ENCODE measurements around the gene SYNE2. TPM values are rescaled to one million over a fixed set of nuclear protein-coding genes. Genes with fewer than 3 reads are reported as not detected.

Gene SYNE2
- total RNA-seq, 1 donor from 2014 or later: 148 TPM

GRCh38 chr14:63960926-63961567, 108.2 kb downstream of the SYNE2 start:
- no peak for DNase-seq

- peak; percentile 38 for DNase-seq
Measured at GRCh38 chr14:63962906-63963305, 110.1 kb downstream of the SYNE2 start.

GRCh38 chr14:63963439-63963838, 110.6 kb downstream of the SYNE2 start:
- DNase-seq: no peak

GRCh38 chr14:63964113-63964512, 111.3 kb downstream of the SYNE2 start:
- peak; percentile 33 for DNase-seq

GRCh38 chr14:63966407-63966806, 113.6 kb downstream of the SYNE2 start:
- DNase-seq: no peak

- peak; percentile 10 for DNase-seq
Measured at GRCh38 chr14:63972323-63972932, 119.6 kb downstream of the SYNE2 start.

- no peak for DNase-seq
Measured at GRCh38 chr14:63974176-63974575, 121.4 kb downstream of the SYNE2 start.

GRCh38 chr14:63981569-63981968, 128.8 kb downstream of the SYNE2 start:
- DNase-seq: no peak

GRCh38 chr14:63982156-63982555, 129.4 kb downstream of the SYNE2 start:
- DNase-seq: no peak

GRCh38 chr14:63982629-63983028, 129.8 kb downstream of the SYNE2 start:
- DNase-seq: no peak

- no peak for DNase-seq
Measured at GRCh38 chr14:63986789-63987533, 134.2 kb downstream of the SYNE2 start.

- no peak for DNase-seq
Measured at GRCh38 chr14:63988579-63988978, 135.8 kb downstream of the SYNE2 start.

GRCh38 chr14:63991833-63992232, 139.0 kb downstream of the SYNE2 start:
- no peak for DNase-seq

GRCh38 chr14:63992858-63993257, 140.1 kb downstream of the SYNE2 start:
- DNase-seq: no peak

- DNase-seq: no peak
Measured at GRCh38 chr14:63993992-63994391, 141.2 kb downstream of the SYNE2 start.

GRCh38 chr14:63995285-63995684, 142.5 kb downstream of the SYNE2 start:
- no peak for DNase-seq

- DNase-seq: no peak
Measured at GRCh38 chr14:63996016-63996415, 143.2 kb downstream of the SYNE2 start.

GRCh38 chr14:63996625-63997220, 143.9 kb downstream of the SYNE2 start:
- DNase-seq: no peak

GRCh38 chr14:64000749-64001148, 147.9 kb downstream of the SYNE2 start:
- DNase-seq: no peak

GRCh38 chr14:64005822-64006221, 153.0 kb downstream of the SYNE2 start:
- DNase-seq: no peak

GRCh38 chr14:64008016-64008415, 155.2 kb downstream of the SYNE2 start:
- no peak for DNase-seq

GRCh38 chr14:64012003-64012402, 159.2 kb downstream of the SYNE2 start:
- DNase-seq: no peak

- no peak for DNase-seq
Measured at GRCh38 chr14:64012720-64013119, 159.9 kb downstream of the SYNE2 start.

All from tongue (tissue), 2 donors.